ENCODE results near the gene HIRA. TPM values are rescaled to one million over a fixed set of nuclear protein-coding genes. Genes with fewer than 3 reads are reported as not detected.

The HIRA gene
- total and polyA plus RNA-seq, 9 of the 15 experiments (the other 6 are each of a cell fraction or from before 2014, with no cell fraction given) = 0.96 to 132 (median 58.4) TPM

- TF ChIP-seq MBD1 (CRISPR knock-in tag; IDR thresholded peaks at IDR 0.05) = no peak
- no peak for TF ChIP-seq ZNF146 (CRISPR knock-in tag; IDR thresholded peaks at IDR 0.05; ENCODE audit: unreplicated experiment)
- 0 out of 2 replicates have a peak, but pooled peaks have one; percentile 37 for TF ChIP-seq ATF4 (CRISPR knock-in tag; IDR thresholded peaks at IDR 0.05)
- TF ChIP-seq, protein P1, sequence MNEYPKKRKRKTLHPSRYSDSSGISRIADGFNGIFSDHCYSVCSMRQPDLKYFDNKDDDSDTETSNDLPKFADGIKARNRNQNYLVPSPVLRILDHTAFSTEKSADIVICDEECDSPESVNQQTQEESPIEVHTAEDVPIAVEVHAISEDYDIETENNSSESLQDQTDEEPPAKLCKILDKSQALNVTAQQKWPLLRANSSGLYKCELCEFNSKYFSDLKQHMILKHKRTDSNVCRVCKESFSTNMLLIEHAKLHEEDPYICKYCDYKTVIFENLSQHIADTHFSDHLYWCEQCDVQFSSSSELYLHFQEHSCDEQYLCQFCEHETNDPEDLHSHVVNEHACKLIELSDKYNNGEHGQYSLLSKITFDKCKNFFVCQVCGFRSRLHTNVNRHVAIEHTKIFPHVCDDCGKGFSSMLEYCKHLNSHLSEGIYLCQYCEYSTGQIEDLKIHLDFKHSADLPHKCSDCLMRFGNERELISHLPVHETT (CRISPR knock-in tag; conservative IDR thresholded peaks at IDR 0.05 in 1 of 2, IDR thresholded peaks at IDR 0.05 in 1 of 2) = no peak
- no peak for TF ChIP-seq NR2C1 (IDR thresholded peaks at IDR 0.05)
- TF ChIP-seq NR2C1 (tag; IDR thresholded peaks at IDR 0.05) = 0 out of 2 replicates have a peak, but pooled peaks have one; percentile 20
- no peak for TF ChIP-seq NFYB (IDR thresholded peaks at IDR 0.05; ENCODE audit: extremely low read depth, insufficient read length)
- no peak for TF ChIP-seq ASH1L (IDR thresholded peaks at IDR 0.05; ENCODE audit: borderline replicate concordance, low read depth, partially characterized antibody)
- no peak for TF ChIP-seq BACH1 (tag; IDR thresholded peaks at IDR 0.05)
- TF ChIP-seq SMARCA5 (IDR thresholded peaks at IDR 0.05) = peak; percentile 78; the same call in 1 of the 2 replicates
- TF ChIP-seq HMG20A (CRISPR knock-in tag; conservative IDR thresholded peaks at IDR 0.05) = no peak
- 0 out of 2 replicates have a peak, but pooled peaks have one; percentile 8 for TF ChIP-seq PHF21A (IDR thresholded peaks at IDR 0.05; ENCODE audit: borderline replicate concordance, low read depth)
- no peak for TF ChIP-seq TOE1 (IDR thresholded peaks at IDR 0.05; ENCODE audit: borderline replicate concordance)
- TF ChIP-seq TOE1 (CRISPR knock-in tag; IDR thresholded peaks at IDR 0.05; ENCODE audit: borderline replicate concordance, low read depth) = no peak
- no peak for TF ChIP-seq CHCHD3 (CRISPR knock-in tag; IDR thresholded peaks at IDR 0.05)
- TF ChIP-seq ARID1B (IDR thresholded peaks at IDR 0.05) = peak; percentile 27
- TF ChIP-seq DPF2 (IDR thresholded peaks at IDR 0.05) = peak; percentile 76
- TF ChIP-seq, protein P2, sequence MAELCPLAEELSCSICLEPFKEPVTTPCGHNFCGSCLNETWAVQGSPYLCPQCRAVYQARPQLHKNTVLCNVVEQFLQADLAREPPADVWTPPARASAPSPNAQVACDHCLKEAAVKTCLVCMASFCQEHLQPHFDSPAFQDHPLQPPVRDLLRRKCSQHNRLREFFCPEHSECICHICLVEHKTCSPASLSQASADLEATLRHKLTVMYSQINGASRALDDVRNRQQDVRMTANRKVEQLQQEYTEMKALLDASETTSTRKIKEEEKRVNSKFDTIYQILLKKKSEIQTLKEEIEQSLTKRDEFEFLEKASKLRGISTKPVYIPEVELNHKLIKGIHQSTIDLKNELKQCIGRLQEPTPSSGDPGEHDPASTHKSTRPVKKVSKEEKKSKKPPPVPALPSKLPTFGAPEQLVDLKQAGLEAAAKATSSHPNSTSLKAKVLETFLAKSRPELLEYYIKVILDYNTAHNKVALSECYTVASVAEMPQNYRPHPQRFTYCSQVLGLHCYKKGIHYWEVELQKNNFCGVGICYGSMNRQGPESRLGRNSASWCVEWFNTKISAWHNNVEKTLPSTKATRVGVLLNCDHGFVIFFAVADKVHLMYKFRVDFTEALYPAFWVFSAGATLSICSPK (IDR thresholded peaks at IDR 0.05; ENCODE audit: borderline replicate concordance) = 0 out of 2 replicates have a peak, but pooled peaks have one; percentile 87
- no peak; the same call in 1 of the 2 replicates for TF ChIP-seq NFE2 (IDR thresholded peaks at IDR 0.05; ENCODE audit: low read depth)
- TF ChIP-seq ZSCAN29 (IDR thresholded peaks at IDR 0.05) = 0 out of 2 replicates have a peak, but pooled peaks have one; percentile 63
- TF ChIP-seq MYC (IDR thresholded peaks at IDR 0.05; ENCODE audit: low read depth, low read length) = no peak
- peak; percentile 87; the same call in 1 of the 2 replicates for TF ChIP-seq MYC (CRISPR knock-in tag; IDR thresholded peaks at IDR 0.05; ENCODE audit: borderline replicate concordance, low read depth)
- peak; percentile 78 for TF ChIP-seq BCOR (IDR thresholded peaks at IDR 0.05)
- no peak for TF ChIP-seq MTA2 (IDR thresholded peaks at IDR 0.05; ENCODE audit: low read depth)
Observed at GRCh38 chr22:19446603-19447329, 15.2 kb upstream of the HIRA start (continued).
